CD4-positive, CD25-positive, alpha-beta regulatory T cell (primary cell): ENCODE results near the gene USP36. TPM values are rescaled to one million over a fixed set of nuclear protein-coding genes. Genes with fewer than 3 reads are reported as not detected.

Source experiments
- ATAC-seq, 2 donors: fragments of 150-1000 bp; cut with Tn5 transposase; one replicate each; pipeline ENCODE4 v1.10.0; 2021; ENCODE audit warnings: low read depth in 2 of 2, moderate number of reproducible peaks in 2 of 2, moderate library complexity in 1 of 2
- DNase-seq, 3 donors: peaks; one replicate each; pipeline versions ENCODE4 v3.0.0 to v3.0.0-alpha.2; 2012 to 2022; ENCODE audit warnings: mixed read lengths in 1 of 3
- H3K27ac ChIP-seq: one replicate; pipeline ENCODE4 v1.7.0; 2013; ENCODE audit warnings: mild to moderate bottlenecking, low read length; ENCODE audit not compliant: insufficient read depth, poor library complexity, severe bottlenecking
- H3K27me3 ChIP-seq: one replicate; pipeline ENCODE4 v1.7.0; 2013; ENCODE audit warnings: low read length; ENCODE audit not compliant: control insufficient read depth, insufficient read depth
- H3K36me3 ChIP-seq: one replicate; pipeline ENCODE4 v1.7.0; 2013; ENCODE audit warnings: mild to moderate bottlenecking, low read length, moderate library complexity; ENCODE audit not compliant: control insufficient read depth, insufficient read depth
- H3K4me1 ChIP-seq: 2 replicates; pipeline ENCODE4 v1.7.0; 2013; ENCODE audit warnings: mild to moderate bottlenecking, low read length; ENCODE audit not compliant: insufficient read depth, control insufficient read depth, poor library complexity, severe bottlenecking
- H3K4me3 ChIP-seq: one replicate; pipeline ENCODE4 v1.7.0; 2013; ENCODE audit warnings: low read depth, mild to moderate bottlenecking, low read length, moderate library complexity
- H3K9me3 ChIP-seq, 2 experiments: 1 replicate in 1 of 2; 2 replicates in 1 of 2; pipeline ENCODE4 v1.7.0; 2013; ENCODE audit warnings: low read length in 2 of 2, mild to moderate bottlenecking in 1 of 2, moderate library complexity in 1 of 2; ENCODE audit not compliant: control insufficient read depth in 2 of 2
- H3K27ac Mint-ChIP-seq, 3 donors: one replicate each; pipeline ENCODE4 v1.8.0; 2020 to 2022; ENCODE audit warnings: mild to moderate bottlenecking in 3 of 3, mixed read lengths in 3 of 3, moderate library complexity in 2 of 3
- H3K27me3 Mint-ChIP-seq: one replicate; pipeline ENCODE4 v1.8.0; 2022; ENCODE audit warnings: mild to moderate bottlenecking, mixed read lengths
- H3K36me3 Mint-ChIP-seq: one replicate; pipeline ENCODE4 v1.8.0; 2020; ENCODE audit warnings: mixed read lengths
- H3K4me1 Mint-ChIP-seq, 4 donors: one replicate each; pipeline ENCODE4 v1.8.0; 2020 to 2022; ENCODE audit warnings: mixed read lengths in 4 of 4, mild to moderate bottlenecking in 1 of 4
- H3K4me3 Mint-ChIP-seq, 4 donors: one replicate each; pipeline ENCODE4 v1.8.0; 2020 to 2022; ENCODE audit warnings: mild to moderate bottlenecking in 4 of 4, mixed read lengths in 4 of 4, moderate library complexity in 3 of 4
- H3K9me3 Mint-ChIP-seq, 7 donors: one replicate each; pipeline ENCODE4 v1.8.0; 2020 to 2022; ENCODE audit warnings: mixed read lengths in 7 of 7, mild to moderate bottlenecking in 3 of 7, moderate library complexity in 2 of 7
- polyA plus RNA-seq, 4 donors: library from polyadenylated mRNA; unstranded; fragments of 300-500 nt; fragmentation: Illumina TruSeq; gene quantifications; one replicate each; pipeline ENCODE4 v1.2.3, GENCODE V29; 2021
- total RNA-seq: library from RNA; stranded (reverse); gene quantifications from one replicate; pipeline ENCODE4 v1.2.3, GENCODE V29; 2022

The USP36 gene
- total and polyA plus RNA-seq, 5 donors from 2014 or later = 19.6 to 407 (median 21.3) TPM

GRCh38 chr17:78793415-78793814 lies 47.2 kb downstream of the USP36 start:
- no peak for DNase-seq
- Histone ChIP-seq H3K27me3 (no peaks in the 10 kb centered on the region), H3K36me3 (peaks cover 46% of the 10 kb centered on the region), H3K9me3 (no peaks in the 10 kb centered on the region), H3K4me3 (no peak overlapping the region), H3K27ac (no peak overlapping the region), H3K4me1 (peaks cover 19% of the 10 kb centered on the region)
- ATAC-seq = no peak
- H3K9me3 Mint-ChIP-seq = no peaks in the 10 kb centered on the region
- no peak overlapping the region for H3K4me3 Mint-ChIP-seq
- no peaks in the 10 kb centered on the region for H3K27me3 Mint-ChIP-seq
- peak overlapping the region in 2 of 3 donors; percentile 88 to 97 for H3K27ac Mint-ChIP-seq
- H3K4me1 Mint-ChIP-seq = peaks cover 7 to 61% (median 16%) of the 10 kb centered on the region in 4 donors
- peaks cover 49% of the 10 kb centered on the region for H3K36me3 Mint-ChIP-seq

GRCh38 chr17:78791840-78792709 lies 48.5 kb downstream of the USP36 start:
- peaks cover 22% of the 10 kb centered on the region for H3K4me1 ChIP-seq
- H3K27ac Mint-ChIP-seq = peak overlapping the region; percentile 76 to 97 (median 94)
- no peaks in the 10 kb centered on the region for H3K27me3 Mint-ChIP-seq
- H3K27me3 ChIP-seq = no peaks in the 10 kb centered on the region
- peaks cover 7 to 63% (median 16%) of the 10 kb centered on the region in 4 donors for H3K4me1 Mint-ChIP-seq
- H3K27ac ChIP-seq = no peak overlapping the region
- no peak for DNase-seq
- peaks cover 43% of the 10 kb centered on the region for H3K36me3 Mint-ChIP-seq
- no peaks in the 10 kb centered on the region for H3K9me3 ChIP-seq
- peaks cover 33% of the 10 kb centered on the region for H3K36me3 ChIP-seq
- H3K9me3 Mint-ChIP-seq = no peaks in the 10 kb centered on the region
- ATAC-seq = no peak
- peak overlapping the region in 1 of 4 donors; percentile 28 for H3K4me3 Mint-ChIP-seq
- no peak overlapping the region for H3K4me3 ChIP-seq

- peaks cover 0 to 1% (median 0%) of the 10 kb centered on the region in 7 donors for H3K9me3 Mint-ChIP-seq
- H3K27ac ChIP-seq = peak overlapping the region; percentile 56
- no peak for ATAC-seq
- H3K4me3 Mint-ChIP-seq = peak overlapping the region in 2 of 4 donors; percentile 15 to 70
- peaks cover 31% of the 10 kb centered on the region for H3K36me3 Mint-ChIP-seq
- no peak for DNase-seq
- no peaks in the 10 kb centered on the region for H3K27me3 Mint-ChIP-seq
- H3K36me3 ChIP-seq = peaks cover 18% of the 10 kb centered on the region
- H3K4me1 ChIP-seq = peaks cover 26% of the 10 kb centered on the region
- H3K4me1 Mint-ChIP-seq = peaks cover 7 to 60% (median 16%) of the 10 kb centered on the region in 4 donors
- no peak overlapping the region for H3K4me3 ChIP-seq
- H3K9me3 ChIP-seq = no peaks in the 10 kb centered on the region
- H3K27ac Mint-ChIP-seq = peak overlapping the region; percentile 68 to 97 (median 76)
- H3K27me3 ChIP-seq = no peaks in the 10 kb centered on the region
Observed at GRCh38 chr17:78790552-78790951, 50.1 kb downstream of the USP36 start.

- Mint-ChIP-seq H3K4me1 (peaks cover 7 to 65% (median 20%) of the 10 kb centered on the region in 4 donors), H3K4me3 (peak overlapping the region; percentile 4 to 86 (median 72)), H3K27ac (peak overlapping the region; percentile 76 to 97 (median 96)), H3K36me3 (peaks cover 25% of the 10 kb centered on the region), H3K9me3 (peaks cover 0 to 1% (median 0%) of the 10 kb centered on the region in 7 donors), H3K27me3 (no peaks in the 10 kb centered on the region)
- Histone ChIP-seq H3K4me1 (peaks cover 28% of the 10 kb centered on the region), H3K36me3 (peaks cover 11% of the 10 kb centered on the region), H3K27ac (peak overlapping the region; percentile 56), H3K4me3 (no peak overlapping the region), H3K9me3 (no peaks in the 10 kb centered on the region), H3K27me3 (no peaks in the 10 kb centered on the region)
- DNase-seq (peak; percentile 35 to 82 (median 69)), ATAC-seq (peak; percentile 68 to 76)
Observed at GRCh38 chr17:78789663-78790181, 50.9 kb downstream of the USP36 start.

- Mint-ChIP-seq H3K9me3 (peaks cover 0 to 1% (median 0%) of the 10 kb centered on the region in 7 donors), H3K4me3 (peak overlapping the region; percentile 4 to 86 (median 72)), H3K36me3 (peaks cover 21% of the 10 kb centered on the region), H3K27me3 (no peaks in the 10 kb centered on the region), H3K4me1 (peaks cover 7 to 65% (median 22%) of the 10 kb centered on the region in 4 donors), H3K27ac (peak overlapping the region; percentile 76 to 97 (median 96))
- no peaks in the 10 kb centered on the region for H3K27me3 ChIP-seq
- DNase-seq (no peak), ATAC-seq (peak; percentile 15 to 57)
- H3K4me3 ChIP-seq = no peak overlapping the region
- H3K27ac ChIP-seq = peak overlapping the region; percentile 56
- H3K9me3 ChIP-seq = no peaks in the 10 kb centered on the region
- H3K36me3 ChIP-seq = peaks cover 9% of the 10 kb centered on the region
- peaks cover 30% of the 10 kb centered on the region for H3K4me1 ChIP-seq
Observed at GRCh38 chr17:78789149-78789662, 51.4 kb downstream of the USP36 start.

GRCh38 chr17:78788451-78788850 lies 52.2 kb downstream of the USP36 start:
- Mint-ChIP-seq H3K4me3 (peak overlapping the region in 1 of 4 donors; percentile 31), H3K4me1 (peaks cover 7 to 66% (median 25%) of the 10 kb centered on the region in 4 donors)
- peak overlapping the region; percentile 54 for H3K27ac ChIP-seq

GRCh38 chr17:78787444-78787843 lies 53.2 kb downstream of the USP36 start:
- H3K36me3 ChIP-seq = no peaks in the 10 kb centered on the region
- Mint-ChIP-seq H3K36me3 (peaks cover 9% of the 10 kb centered on the region), H3K27ac (peak overlapping the region; percentile 56 to 79 (median 65)), H3K27me3 (no peaks in the 10 kb centered on the region), H3K9me3 (peaks cover 0 to 1% (median 0%) of the 10 kb centered on the region in 7 donors), H3K4me1 (peaks cover 7 to 70% (median 27%) of the 10 kb centered on the region in 4 donors), H3K4me3 (peak overlapping the region in 2 of 4 donors; percentile 1 to 60)
- H3K4me1 ChIP-seq = peaks cover 41% of the 10 kb centered on the region
- ATAC-seq (no peak), DNase-seq (no peak)
- H3K27ac ChIP-seq = no peak overlapping the region
- H3K4me3 ChIP-seq = no peak overlapping the region
- no peaks in the 10 kb centered on the region for H3K9me3 ChIP-seq
- H3K27me3 ChIP-seq = no peaks in the 10 kb centered on the region

More at GRCh38 chr17:78788451-78788850, 52.2 kb downstream of the USP36 start:
- peaks cover 0 to 1% (median 0%) of the 10 kb centered on the region in 7 donors for H3K9me3 Mint-ChIP-seq
- DNase-seq (no peak), ATAC-seq (no peak)
- H3K27me3 ChIP-seq = no peaks in the 10 kb centered on the region
- no peak overlapping the region for H3K4me3 ChIP-seq
- H3K9me3 ChIP-seq = no peaks in the 10 kb centered on the region
- peak overlapping the region; percentile 35 to 97 (median 36) for H3K27ac Mint-ChIP-seq
- peaks cover 14% of the 10 kb centered on the region for H3K36me3 Mint-ChIP-seq
- H3K27me3 Mint-ChIP-seq = no peaks in the 10 kb centered on the region
- peaks cover 3% of the 10 kb centered on the region for H3K36me3 ChIP-seq
- peaks cover 31% of the 10 kb centered on the region for H3K4me1 ChIP-seq
